C4-2B (cell line): ENCODE measurements around the gene SLC47A2.

Experiments used
- CTCF ChIP-seq: fragments of 450-650 bp; conservative IDR thresholded peaks from 2 replicates; pipeline ENCODE4 v1.5.1; 2017; ENCODE audit warnings: mild to moderate bottlenecking
- ZFX ChIP-seq: fragments of 450-650 bp; IDR thresholded peaks from 2 replicates; pipeline ENCODE4 v1.6.1; 2017

- TF ChIP-seq CTCF (no peak), ZFX (no peak)
These were observed 7.6 kb upstream of the SLC47A2 start for GRCh38 chr17:19723964-19724363.
